PC-9 (cell line): ENCODE data around the gene CTDSP2. TPM values are rescaled to one million over a fixed set of nuclear protein-coding genes. Genes with fewer than 3 reads are reported as not detected.
"Not testable (repeated sequence)": the region's sequence is repeated elsewhere in the genome, so short reads cannot be mapped to it uniquely, and the experiment has no call there.

Experiments used
- BruUV-seq: library from RNA; stranded (reverse); fragments of 400-500 nt; replicated peaks from 2 replicates; lab custom pipeline; 2021; lab: Mats Ljungman, UMichigan
- CTCF ChIA-PET: fragments of 300-600 bp; sonication (Branson Sonifier 250); formaldehyde crosslinking; loops from one replicate; lab custom pipeline; 2022; ENCODE audit warnings: antibody characterized with exemption; lab: Charles Lee
- POLR2A ChIA-PET: fragments of 300-600 bp; sonication (Branson Sonifier 250); formaldehyde crosslinking; loops from one replicate; lab custom pipeline; 2022; ENCODE audit warnings: antibody characterized with exemption; ENCODE audit not compliant: unreplicated experiment; lab: Charles Lee
- DNase-seq, 2 experiments: peaks; one replicate each; pipeline versions ENCODE4 v3.0.0 to v3.0.0-alpha.2; 2015 to 2022; ENCODE audit warnings: mixed read lengths in 1 of 2
- H2AFZ ChIP-seq: fragments of 200-600 bp; sonication (generic); 2 replicates; pipeline ENCODE4 v1.8.1; 2017; ENCODE audit warnings: antibody characterized with exemption
- H3F3A ChIP-seq: fragments of 200-600 bp; sonication (generic); 2 replicates; pipeline ENCODE4 v1.8.1; 2017; ENCODE audit warnings: antibody characterized with exemption, mild to moderate bottlenecking, low read depth; ENCODE audit not compliant: insufficient read depth
- H3K27ac ChIP-seq: fragments of 200-600 bp; sonication (generic); 2 replicates; pipeline ENCODE4 v1.6.1; 2016; ENCODE audit warnings: mixed run types
- H3K27me3 ChIP-seq: fragments of 200-600 bp; sonication (generic); 2 replicates; pipeline ENCODE4 v1.6.1; 2016; ENCODE audit warnings: low read depth, mixed run types; ENCODE audit not compliant: insufficient read depth
- H3K36me3 ChIP-seq: fragments of 200-600 bp; sonication (generic); 2 replicates; pipeline ENCODE4 v1.6.1; 2016; ENCODE audit warnings: low read depth, mixed run types
- H3K4me1 ChIP-seq: fragments of 200-600 bp; sonication (generic); replicated peaks from 2 replicates; pipeline ENCODE4 v1.6.1; 2016; ENCODE audit warnings: mixed run types; ENCODE audit not compliant: insufficient read depth
- H3K4me2 ChIP-seq: fragments of 200-600 bp; sonication (generic); 2 replicates; pipeline ENCODE4 v1.6.1; 2017; ENCODE audit warnings: mixed run types
- H3K4me3 ChIP-seq: fragments of 200-600 bp; sonication (generic); 2 replicates; pipeline ENCODE4 v1.6.1; 2016; ENCODE audit warnings: mixed run types
- H3K79me2 ChIP-seq: fragments of 200-600 bp; sonication (generic); 2 replicates; pipeline ENCODE4 v1.6.1; 2017; ENCODE audit warnings: low read depth, mixed run types
- H3K9me2 ChIP-seq: fragments of 200-600 bp; sonication (generic); 2 replicates; pipeline ENCODE4 v1.8.1; 2017; ENCODE audit warnings: mild to moderate bottlenecking; ENCODE audit not compliant: insufficient read depth
- H3K9me3 ChIP-seq: fragments of 200-600 bp; sonication (generic); 2 replicates; pipeline ENCODE4 v1.8.1; 2016; ENCODE audit warnings: low read depth; ENCODE audit not compliant: insufficient read depth
- H4K20me1 ChIP-seq: fragments of 200-600 bp; sonication (generic); 2 replicates; pipeline ENCODE4 v1.8.1; 2017; ENCODE audit not compliant: insufficient read depth
- EZH2 ChIP-seq: fragments of 200-600 bp; sonication (generic); IDR thresholded peaks from 2 replicates; pipeline ENCODE4 v1.8.0; 2017; ENCODE audit warnings: antibody characterized with exemption, low read depth
- intact Hi-C: fragments of 100-400 bp; cut with micrococcal nuclease; formaldehyde crosslinking; loops from one replicate; pipeline ENCODE4 v1.10.0; 2022; ENCODE audit not compliant: unreplicated experiment
- total RNA-seq: library from RNA; stranded (reverse); gene quantifications from 2 replicates; pipeline ENCODE4 v1.2.3, GENCODE V29; 2021

Gene CTDSP2
- total RNA-seq, 1 experiment from 2014 or later, result 102 TPM

GRCh38 chr12:57821474-57822214, 24.9 kb downstream of the CTDSP2 start:
- no peaks in the 10 kb centered on the region for H3K9me2 ChIP-seq
- BruUV-seq, result no TSS peak
- no peaks in the 10 kb centered on the region for H3K9me3 ChIP-seq
- peaks cover 12% of the 10 kb centered on the region; the same call in 1 of the 2 replicates for H3F3A ChIP-seq
- H2AFZ ChIP-seq, result no peak overlapping the region
- no peaks in the 10 kb centered on the region for H3K79me2 ChIP-seq
- no peak overlapping the region for H3K27ac ChIP-seq
- H3K27me3 ChIP-seq, result no peaks in the 10 kb centered on the region
- no peak for TF ChIP-seq EZH2
- CTCF ChIA-PET, result no interaction called here
- no peak for DNase-seq
- POLR2A ChIA-PET, result no interaction called here
- no peaks in the 10 kb centered on the region for H3K4me1 ChIP-seq
- intact Hi-C loops, result no loop called here
- H3K4me2 ChIP-seq, result no peak overlapping the region
- H3K4me3 ChIP-seq, result no peak overlapping the region
- H3K36me3 ChIP-seq, result peaks cover 15% of the 10 kb centered on the region; the same call in 1 of the 2 replicates
- 0 out of 2 replicates have a peak, but pooled peaks cover 2% of the 10 kb centered on the region for H4K20me1 ChIP-seq

- H3K9me3 ChIP-seq, H3K27ac ChIP-seq, H3K4me3 ChIP-seq, CTCF ChIA-PET, H3K9me2 ChIP-seq, H3K4me2 ChIP-seq, H3K27me3 ChIP-seq, H3K4me1 ChIP-seq, intact Hi-C loops, H4K20me1 ChIP-seq, H2AFZ ChIP-seq, DNase-seq, H3K79me2 ChIP-seq, BruUV-seq, POLR2A ChIA-PET: not testable (repeated sequence)
- H3F3A ChIP-seq, result peaks cover 12% of the 10 kb centered on the region; the same call in 1 of the 2 replicates
- peaks cover 15% of the 10 kb centered on the region; the same call in 1 of the 2 replicates for H3K36me3 ChIP-seq
Measured at GRCh38 chr12:57821015-57821414, 25.5 kb downstream of the CTDSP2 start.

GRCh38 chr12:57820119-57820518, 26.4 kb downstream of the CTDSP2 start:
- intact Hi-C loops, H3K9me3 ChIP-seq, H4K20me1 ChIP-seq, H3K27ac ChIP-seq, DNase-seq, H3K9me2 ChIP-seq, H3K4me1 ChIP-seq, H3K4me2 ChIP-seq, POLR2A ChIA-PET, BruUV-seq, H3K79me2 ChIP-seq, H3K36me3 ChIP-seq, H2AFZ ChIP-seq, H3K27me3 ChIP-seq, CTCF ChIA-PET, H3K4me3 ChIP-seq: not testable (repeated sequence)
- H3F3A ChIP-seq, result peaks cover 12% of the 10 kb centered on the region; the same call in 1 of the 2 replicates

- H3K27me3 ChIP-seq, DNase-seq, H3K4me3 ChIP-seq, CTCF ChIA-PET, H3K4me1 ChIP-seq, POLR2A ChIA-PET, H3K9me3 ChIP-seq, H3K4me2 ChIP-seq, H2AFZ ChIP-seq, H3K36me3 ChIP-seq, BruUV-seq, H4K20me1 ChIP-seq, H3K79me2 ChIP-seq, intact Hi-C loops, H3K27ac ChIP-seq, H3K9me2 ChIP-seq: not testable (repeated sequence)
- H3F3A ChIP-seq, result peaks cover 12% of the 10 kb centered on the region; the same call in 1 of the 2 replicates
Measured at GRCh38 chr12:57817990-57818331, 28.6 kb downstream of the CTDSP2 start.
